OCI-LY1 (cell line): Measurements from ENCODE around the gene PHOX2B.

Source experiments
- H2AFZ ChIP-seq: fragments of 200-600 bp; sonication (generic), shearing (Covaris generic); 2 replicates; pipeline ENCODE4 v1.6.0; 2014; ENCODE audit warnings: antibody characterized with exemption, mild to moderate bottlenecking, low read length
- H3F3A ChIP-seq: fragments of 200-600 bp; sonication (generic), shearing (Covaris generic); 2 replicates; pipeline ENCODE4 v1.6.0; 2014; ENCODE audit warnings: mild to moderate bottlenecking, antibody characterized with exemption, low read length, moderate library complexity; ENCODE audit not compliant: insufficient read depth
- H3K27ac ChIP-seq: fragments of 200-600 bp; sonication (generic); 2 replicates; pipeline ENCODE4 v1.5.1; 2014; ENCODE audit warnings: low read length, mixed run types, mild to moderate bottlenecking, low read depth; ENCODE audit not compliant: poor library complexity, severe bottlenecking
- H3K27me3 ChIP-seq: fragments of 200-600 bp; sonication (generic); 2 replicates; pipeline ENCODE4 v1.6.0; 2014; ENCODE audit warnings: antibody characterized with exemption, mild to moderate bottlenecking, low read length, moderate library complexity; ENCODE audit not compliant: insufficient read depth
- H3K36me3 ChIP-seq: fragments of 200-600 bp; sonication (generic); 2 replicates; pipeline ENCODE4 v1.6.1; 2014; ENCODE audit warnings: mild to moderate bottlenecking, antibody characterized with exemption, low read length, moderate library complexity, mixed read lengths; ENCODE audit not compliant: insufficient read depth
- H3K4me1 ChIP-seq: fragments of 200-600 bp; sonication (generic); 2 replicates; pipeline ENCODE4 v1.5.1; 2014; ENCODE audit warnings: mild to moderate bottlenecking, low read length, moderate library complexity; ENCODE audit not compliant: insufficient read depth, severe bottlenecking
- H3K4me2 ChIP-seq: fragments of 200-600 bp; sonication (generic), shearing (Covaris generic); 2 replicates; pipeline ENCODE4 v1.6.1; 2014; ENCODE audit warnings: low read length
- H3K4me3 ChIP-seq: fragments of 200-600 bp; sonication (generic); 2 replicates; pipeline ENCODE4 v1.5.1; 2014; ENCODE audit warnings: low read length, low read depth, mild to moderate bottlenecking, mixed read lengths; ENCODE audit not compliant: poor library complexity, severe bottlenecking
- H3K79me2 ChIP-seq: fragments of 200-600 bp; shearing (Covaris generic); 2 replicates; pipeline ENCODE4 v1.6.1; 2016; ENCODE audit warnings: mixed run types, low read length, mixed read lengths; ENCODE audit not compliant: insufficient read depth
- H3K9ac ChIP-seq: fragments of 200-600 bp; sonication (generic), shearing (Covaris generic); 2 replicates; pipeline ENCODE4 v1.6.1; 2014; ENCODE audit warnings: mild to moderate bottlenecking, low read length, mixed read lengths
- H3K9me2 ChIP-seq: fragments of 200-600 bp; sonication (generic), shearing (Covaris generic); 2 replicates; pipeline ENCODE4 v1.6.1; 2014; ENCODE audit warnings: low read depth, mild to moderate bottlenecking, low read length, mixed read lengths
- H3K9me3 ChIP-seq: fragments of 200-600 bp; shearing (Covaris generic); 2 replicates; pipeline ENCODE4 v1.6.1; 2014; ENCODE audit warnings: low read length, mixed read lengths
- H4K20me1 ChIP-seq: fragments of 200-600 bp; sonication (generic), shearing (Covaris generic); 2 replicates; pipeline ENCODE4 v1.6.0; 2016; ENCODE audit warnings: mild to moderate bottlenecking, low read length; ENCODE audit not compliant: insufficient read depth
- EZH2 ChIP-seq: fragments of 200-600 bp; sonication (generic), shearing (Covaris generic); IDR thresholded peaks from 2 replicates; pipeline ENCODE4 v1.8.0; 2017; ENCODE audit warnings: borderline replicate concordance, mixed run types, mild to moderate bottlenecking, antibody characterized with exemption, low read length, moderate library complexity, mixed read lengths
- TF ChIP-seq, protein P1 (sequence below): fragments of 200-600 bp; sonication (generic), shearing (Covaris generic); IDR thresholded peaks from 2 replicates; pipeline ENCODE4 v1.5.1; 2017; ENCODE audit warnings: mild to moderate bottlenecking, antibody characterized with exemption, low read length, moderate library complexity, mixed read lengths

Gene PHOX2B

DNA sequence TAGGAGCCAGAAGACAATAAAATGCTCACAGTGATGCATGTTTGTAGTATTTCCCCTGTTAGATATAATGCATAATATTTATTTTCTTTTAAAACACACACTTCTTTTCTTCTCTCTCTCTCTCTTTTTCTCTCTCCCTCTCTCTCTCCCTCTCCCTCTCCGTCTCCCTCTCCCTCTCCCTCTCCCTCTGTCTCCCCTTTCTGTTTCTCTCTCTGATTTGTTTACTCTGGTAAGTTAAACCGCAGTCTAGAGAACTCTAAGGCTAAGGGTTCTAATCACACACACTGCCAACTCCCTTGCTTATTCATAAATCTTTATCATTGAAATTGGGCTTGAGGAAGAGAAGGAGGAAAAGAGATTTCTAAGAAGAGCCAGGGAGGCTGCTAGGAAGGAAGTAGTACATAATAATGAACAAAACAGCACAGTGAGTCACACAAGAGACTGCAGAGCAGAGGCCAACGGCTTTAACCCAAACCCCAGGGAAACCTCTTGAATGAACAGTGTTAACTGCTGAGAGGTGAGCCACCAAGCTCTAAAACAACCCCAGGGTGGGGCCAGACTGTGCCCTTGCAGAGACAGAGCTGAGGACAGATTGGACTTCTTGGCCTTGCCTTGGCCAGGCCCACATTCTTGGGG lies 9.1 kb upstream of the PHOX2B start:
- no peak overlapping the region for H2AFZ ChIP-seq
- TF ChIP-seq, protein P1, sequence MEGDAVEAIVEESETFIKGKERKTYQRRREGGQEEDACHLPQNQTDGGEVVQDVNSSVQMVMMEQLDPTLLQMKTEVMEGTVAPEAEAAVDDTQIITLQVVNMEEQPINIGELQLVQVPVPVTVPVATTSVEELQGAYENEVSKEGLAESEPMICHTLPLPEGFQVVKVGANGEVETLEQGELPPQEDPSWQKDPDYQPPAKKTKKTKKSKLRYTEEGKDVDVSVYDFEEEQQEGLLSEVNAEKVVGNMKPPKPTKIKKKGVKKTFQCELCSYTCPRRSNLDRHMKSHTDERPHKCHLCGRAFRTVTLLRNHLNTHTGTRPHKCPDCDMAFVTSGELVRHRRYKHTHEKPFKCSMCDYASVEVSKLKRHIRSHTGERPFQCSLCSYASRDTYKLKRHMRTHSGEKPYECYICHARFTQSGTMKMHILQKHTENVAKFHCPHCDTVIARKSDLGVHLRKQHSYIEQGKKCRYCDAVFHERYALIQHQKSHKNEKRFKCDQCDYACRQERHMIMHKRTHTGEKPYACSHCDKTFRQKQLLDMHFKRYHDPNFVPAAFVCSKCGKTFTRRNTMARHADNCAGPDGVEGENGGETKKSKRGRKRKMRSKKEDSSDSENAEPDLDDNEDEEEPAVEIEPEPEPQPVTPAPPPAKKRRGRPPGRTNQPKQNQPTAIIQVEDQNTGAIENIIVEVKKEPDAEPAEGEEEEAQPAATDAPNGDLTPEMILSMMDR: no peak
- no peak for TF ChIP-seq EZH2
- no peaks in the 10 kb centered on the region for H3K4me1 ChIP-seq
- H3K9me3 ChIP-seq: no peaks in the 10 kb centered on the region
- no peak overlapping the region for H3K27ac ChIP-seq
- H3K36me3 ChIP-seq: no peaks in the 10 kb centered on the region
- no peaks in the 10 kb centered on the region for H4K20me1 ChIP-seq
- H3K27me3 ChIP-seq: no peaks in the 10 kb centered on the region
- H3K4me2 ChIP-seq: no peak overlapping the region
- no peak overlapping the region for H3K4me3 ChIP-seq
- H3K79me2 ChIP-seq: no peaks in the 10 kb centered on the region
- no peaks in the 10 kb centered on the region for H3F3A ChIP-seq
- H3K9ac ChIP-seq: no peak overlapping the region
- no peaks in the 10 kb centered on the region for H3K9me2 ChIP-seq

DNA sequence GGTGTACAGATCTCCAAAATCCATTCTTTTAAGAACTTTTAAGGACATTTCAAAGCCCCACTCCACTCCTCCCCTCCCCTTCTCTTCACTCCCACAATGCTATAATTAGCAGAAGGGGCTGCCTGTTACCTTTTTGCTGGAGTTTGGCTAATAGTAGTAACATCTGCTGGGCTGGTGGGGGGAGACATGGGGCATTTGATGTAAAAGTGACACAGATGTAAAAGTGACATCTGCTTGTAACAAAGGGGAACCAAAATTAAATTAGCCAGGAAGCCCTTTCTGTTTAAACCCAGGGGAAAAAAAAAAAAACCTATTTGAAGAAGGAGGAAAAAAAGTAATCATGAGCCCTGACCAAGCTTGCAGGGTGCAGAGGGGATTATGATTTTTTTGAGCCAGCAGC lies 5.4 kb upstream of the PHOX2B start:
- TF ChIP-seq EZH2: no peak
- TF ChIP-seq, protein P1: no peak
- H2AFZ ChIP-seq: no peak overlapping the region
- H3K9me3 ChIP-seq: no peaks in the 10 kb centered on the region
- no peaks in the 10 kb centered on the region for H3K27me3 ChIP-seq
- H3K9ac ChIP-seq: no peak overlapping the region
- H3F3A ChIP-seq: no peaks in the 10 kb centered on the region
- no peak overlapping the region for H3K4me3 ChIP-seq
- H3K4me1 ChIP-seq: no peaks in the 10 kb centered on the region
- no peaks in the 10 kb centered on the region for H3K9me2 ChIP-seq
- H3K27ac ChIP-seq: no peak overlapping the region
- no peaks in the 10 kb centered on the region for H3K36me3 ChIP-seq
- H3K4me2 ChIP-seq: no peak overlapping the region
- no peaks in the 10 kb centered on the region for H4K20me1 ChIP-seq
- no peaks in the 10 kb centered on the region for H3K79me2 ChIP-seq

DNA sequence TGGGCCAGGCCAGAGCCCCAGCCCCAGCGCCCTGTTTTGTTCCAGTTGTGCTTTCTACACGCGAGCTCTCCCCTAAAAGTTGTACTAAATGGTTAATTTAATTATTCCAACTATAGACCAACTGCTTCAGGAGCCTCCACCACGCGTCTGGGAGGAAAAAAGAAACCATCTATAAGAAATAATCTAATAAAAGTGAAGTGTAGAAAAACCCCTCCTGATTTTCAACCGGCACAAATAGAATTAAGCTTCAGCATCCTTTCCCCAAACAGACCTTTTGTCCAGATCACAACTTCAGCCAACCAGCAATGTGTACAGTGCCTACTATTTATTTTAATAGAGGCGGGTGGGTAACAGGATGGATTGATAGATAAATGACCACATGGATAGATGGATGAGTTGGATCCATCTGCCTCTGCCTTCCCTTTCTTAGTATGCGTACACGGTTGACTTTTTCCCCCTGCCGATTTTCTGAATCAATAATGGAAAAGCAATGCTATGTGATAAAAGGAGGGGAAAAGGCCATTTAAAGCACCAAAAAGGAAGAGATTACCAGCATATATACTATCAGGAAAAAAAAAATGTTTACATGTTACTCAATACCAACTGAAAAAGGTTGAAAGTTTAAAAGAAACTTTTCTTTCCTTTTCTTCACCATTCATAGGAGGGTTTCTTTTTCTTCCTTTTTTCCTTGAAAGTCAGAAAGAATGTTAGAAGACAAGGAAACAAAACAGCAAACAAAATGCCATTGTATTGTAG lies 3.7 kb upstream of the PHOX2B start:
- Histone ChIP-seq H3K79me2 (no peaks in the 10 kb centered on the region), H4K20me1 (no peaks in the 10 kb centered on the region), H3K4me2 (no peak overlapping the region), H3K4me3 (no peak overlapping the region), H3K27me3 (no peaks in the 10 kb centered on the region), H3K9me3 (no peaks in the 10 kb centered on the region), H3K36me3 (no peaks in the 10 kb centered on the region), H3K4me1 (no peaks in the 10 kb centered on the region), H2AFZ (no peak overlapping the region), H3K9ac (no peak overlapping the region), H3K9me2 (no peaks in the 10 kb centered on the region), H3K27ac (no peak overlapping the region), H3F3A (no peaks in the 10 kb centered on the region)
- no peak for TF ChIP-seq EZH2
- TF ChIP-seq, protein P1: no peak
